CD4-positive, CD25-positive, alpha-beta regulatory T cell (primary cell): ENCODE data around the gene MYO1E. TPM values are rescaled to one million over a fixed set of nuclear protein-coding genes. Genes with fewer than 3 reads are reported as not detected.
A peak's percentile ranks its signal among the peaks of the same experiment; 100 is the strongest.
"Not testable (repeated sequence)": the region's sequence is repeated elsewhere in the genome, so short reads cannot be mapped to it uniquely, and the experiment has no call there.

Experiments
- ATAC-seq, 2 donors: fragments of 150-1000 bp; cut with Tn5 transposase; one replicate each; pipeline ENCODE4 v1.10.0; 2021; ENCODE audit warnings: low read depth in 2 of 2, moderate number of reproducible peaks in 2 of 2, moderate library complexity in 1 of 2
- DNase-seq, 3 donors: peaks; one replicate each; pipeline versions ENCODE4 v3.0.0 to v3.0.0-alpha.2; 2012 to 2022; ENCODE audit warnings: mixed read lengths in 1 of 3
- H3K27ac ChIP-seq: one replicate; pipeline ENCODE4 v1.7.0; 2013; ENCODE audit warnings: mild to moderate bottlenecking, low read length; ENCODE audit not compliant: insufficient read depth, poor library complexity, severe bottlenecking
- H3K27me3 ChIP-seq: one replicate; pipeline ENCODE4 v1.7.0; 2013; ENCODE audit warnings: low read length; ENCODE audit not compliant: control insufficient read depth, insufficient read depth
- H3K36me3 ChIP-seq: one replicate; pipeline ENCODE4 v1.7.0; 2013; ENCODE audit warnings: mild to moderate bottlenecking, low read length, moderate library complexity; ENCODE audit not compliant: control insufficient read depth, insufficient read depth
- H3K4me1 ChIP-seq: 2 replicates; pipeline ENCODE4 v1.7.0; 2013; ENCODE audit warnings: mild to moderate bottlenecking, low read length; ENCODE audit not compliant: insufficient read depth, control insufficient read depth, poor library complexity, severe bottlenecking
- H3K4me3 ChIP-seq: one replicate; pipeline ENCODE4 v1.7.0; 2013; ENCODE audit warnings: low read depth, mild to moderate bottlenecking, low read length, moderate library complexity
- H3K9me3 ChIP-seq, 2 experiments: 1 replicate in 1 of 2; 2 replicates in 1 of 2; pipeline ENCODE4 v1.7.0; 2013; ENCODE audit warnings: low read length in 2 of 2, mild to moderate bottlenecking in 1 of 2, moderate library complexity in 1 of 2; ENCODE audit not compliant: control insufficient read depth in 2 of 2
- H3K27ac Mint-ChIP-seq, 3 donors: one replicate each; pipeline ENCODE4 v1.8.0; 2020 to 2022; ENCODE audit warnings: mild to moderate bottlenecking in 3 of 3, mixed read lengths in 3 of 3, moderate library complexity in 2 of 3
- H3K27me3 Mint-ChIP-seq: one replicate; pipeline ENCODE4 v1.8.0; 2022; ENCODE audit warnings: mild to moderate bottlenecking, mixed read lengths
- H3K36me3 Mint-ChIP-seq: one replicate; pipeline ENCODE4 v1.8.0; 2020; ENCODE audit warnings: mixed read lengths
- H3K4me1 Mint-ChIP-seq, 4 donors: one replicate each; pipeline ENCODE4 v1.8.0; 2020 to 2022; ENCODE audit warnings: mixed read lengths in 4 of 4, mild to moderate bottlenecking in 1 of 4
- H3K4me3 Mint-ChIP-seq, 4 donors: one replicate each; pipeline ENCODE4 v1.8.0; 2020 to 2022; ENCODE audit warnings: mild to moderate bottlenecking in 4 of 4, mixed read lengths in 4 of 4, moderate library complexity in 3 of 4
- H3K9me3 Mint-ChIP-seq, 7 donors: one replicate each; pipeline ENCODE4 v1.8.0; 2020 to 2022; ENCODE audit warnings: mixed read lengths in 7 of 7, mild to moderate bottlenecking in 3 of 7, moderate library complexity in 2 of 7
- polyA plus RNA-seq, 4 donors: library from polyadenylated mRNA; unstranded; fragments of 300-500 nt; fragmentation: Illumina TruSeq; gene quantifications; one replicate each; pipeline ENCODE4 v1.2.3, GENCODE V29; 2021
- total RNA-seq: library from RNA; stranded (reverse); gene quantifications from one replicate; pipeline ENCODE4 v1.2.3, GENCODE V29; 2022

Gene MYO1E
- total and polyA plus RNA-seq, 5 donors from 2014 or later = 0.14 to 1.6 (median 0.75) TPM

DNA sequence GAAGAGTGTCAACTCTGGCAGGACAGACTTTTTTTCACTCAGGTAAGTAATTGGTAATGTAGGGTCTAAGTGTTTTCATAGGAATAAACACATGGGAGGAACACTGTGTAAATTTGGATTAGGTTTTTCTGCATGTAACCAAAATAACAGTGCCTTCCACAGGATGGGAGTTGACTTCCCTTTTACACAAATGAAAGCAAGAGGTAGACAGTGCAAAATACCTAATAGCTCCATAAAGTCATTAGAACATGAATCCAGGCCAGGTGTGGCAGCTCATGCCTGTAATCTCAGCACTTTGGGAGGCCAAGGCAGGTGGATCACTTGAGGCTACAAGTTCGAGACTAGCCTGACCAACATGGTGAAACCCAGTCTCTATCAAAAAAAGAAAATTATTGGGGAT, 25.5 kb upstream of the MYO1E start:
- H3K36me3 Mint-ChIP-seq = no peaks in the 10 kb centered on the region

DNA sequence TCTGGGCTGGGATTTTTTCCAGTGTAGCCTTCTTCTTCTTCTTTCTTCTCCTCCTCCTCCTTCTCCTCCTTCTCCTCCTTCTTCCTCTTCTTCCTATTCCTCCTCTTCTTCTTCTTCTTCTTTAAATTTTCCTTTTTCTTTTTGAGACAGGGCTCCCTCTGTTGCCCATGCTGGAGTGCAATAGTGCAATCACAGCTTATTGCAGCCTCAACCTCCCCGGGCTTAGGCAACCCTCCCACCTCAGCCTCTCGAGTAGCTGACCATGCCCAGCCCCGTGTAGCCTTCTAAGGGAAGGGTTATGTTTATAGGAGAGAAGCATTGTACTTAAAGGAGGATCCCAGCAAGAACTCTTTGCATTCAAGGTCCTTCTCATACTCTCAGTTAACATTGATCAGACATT, 24.0 kb upstream of the MYO1E start:
- Mint-ChIP-seq H3K4me1 (no peaks in the 10 kb centered on the region), H3K27ac (no peak overlapping the region)
- no peaks in the 10 kb centered on the region for H3K4me1 ChIP-seq

More for the DNA sequence above, 25.5 kb upstream of the MYO1E start:
- Histone ChIP-seq H3K9me3 (no peaks in the 10 kb centered on the region), H3K27ac (no peak overlapping the region), H3K36me3 (no peaks in the 10 kb centered on the region), H3K4me1 (no peaks in the 10 kb centered on the region), H3K4me3 (no peak overlapping the region), H3K27me3 (peaks cover 4% of the 10 kb centered on the region)
- DNase-seq (no peak), ATAC-seq (no peak)
- peaks cover 0 to 3% (median 0%) of the 10 kb centered on the region in 7 donors for H3K9me3 Mint-ChIP-seq
- peaks cover 28% of the 10 kb centered on the region for H3K27me3 Mint-ChIP-seq
- H3K27ac Mint-ChIP-seq = no peak overlapping the region
- no peak overlapping the region for H3K4me3 Mint-ChIP-seq
- no peaks in the 10 kb centered on the region for H3K4me1 Mint-ChIP-seq

DNA sequence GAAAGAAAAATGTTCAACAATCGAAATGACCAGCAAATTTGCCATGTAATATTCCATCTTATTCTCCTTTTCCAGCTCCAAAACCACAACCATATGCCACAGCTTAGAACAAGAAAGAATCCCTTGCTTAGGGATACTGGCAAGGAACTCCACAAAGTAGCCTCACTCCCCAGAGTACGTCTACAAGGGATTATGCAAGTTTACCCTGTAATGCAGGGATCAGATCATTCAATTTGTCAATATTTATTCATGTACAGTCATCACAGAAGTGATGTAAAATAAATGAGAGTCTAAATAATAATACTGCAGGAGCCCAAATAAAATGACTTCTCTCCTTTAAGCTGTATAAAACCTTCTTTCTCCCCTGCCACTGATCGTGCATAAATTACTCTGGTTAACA, 23.5 kb upstream of the MYO1E start:
- Mint-ChIP-seq H3K9me3 (peaks cover 0 to 3% (median 0%) of the 10 kb centered on the region in 7 donors), H3K4me3 (no peak overlapping the region), H3K27me3 (peaks cover 19% of the 10 kb centered on the region), H3K36me3 (no peaks in the 10 kb centered on the region), H3K4me1 (no peaks in the 10 kb centered on the region), H3K27ac (no peak overlapping the region)
- ATAC-seq (no peak), DNase-seq (no peak)
- Histone ChIP-seq H3K4me1 (no peaks in the 10 kb centered on the region), H3K27ac (no peak overlapping the region), H3K4me3 (no peak overlapping the region), H3K27me3 (peaks cover 4% of the 10 kb centered on the region), H3K9me3 (no peaks in the 10 kb centered on the region), H3K36me3 (no peaks in the 10 kb centered on the region)

More for the DNA sequence above, 24.0 kb upstream of the MYO1E start:
- no peak overlapping the region for H3K4me3 Mint-ChIP-seq
- DNase-seq (no peak), ATAC-seq (no peak)
- H3K36me3 Mint-ChIP-seq = no peaks in the 10 kb centered on the region
- Histone ChIP-seq H3K27me3 (peaks cover 4% of the 10 kb centered on the region), H3K36me3 (no peaks in the 10 kb centered on the region), H3K4me3 (no peak overlapping the region), H3K9me3 (no peaks in the 10 kb centered on the region), H3K27ac (no peak overlapping the region)
- peaks cover 24% of the 10 kb centered on the region for H3K27me3 Mint-ChIP-seq
- H3K9me3 Mint-ChIP-seq = peaks cover 0 to 3% (median 0%) of the 10 kb centered on the region in 7 donors

DNA sequence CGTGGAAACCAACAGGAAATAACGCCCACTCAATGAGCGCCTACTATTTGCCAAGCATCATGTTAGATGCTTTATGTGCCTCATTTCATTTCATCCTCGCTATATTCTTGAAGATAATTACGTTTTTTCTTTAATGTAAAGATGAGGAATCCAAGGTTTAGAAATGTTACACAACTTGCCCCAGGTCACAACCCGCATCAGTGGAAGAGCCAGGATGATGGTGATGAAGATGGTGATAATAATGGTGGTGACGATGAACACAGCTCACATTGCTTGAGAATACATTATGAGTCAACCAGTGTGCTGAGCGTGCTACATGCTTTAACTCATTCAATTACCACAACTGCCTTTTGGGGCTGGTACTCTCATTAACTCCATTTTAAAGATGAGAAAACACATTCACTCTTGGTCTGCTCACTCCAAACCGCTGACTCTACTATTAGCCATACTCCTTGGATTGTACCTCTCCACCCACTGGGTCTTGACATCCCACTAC, 21.5 kb upstream of the MYO1E start:
- Mint-ChIP-seq H3K4me1 (no peaks in the 10 kb centered on the region), H3K36me3 (no peaks in the 10 kb centered on the region), H3K9me3 (peaks cover 0 to 2% (median 0%) of the 10 kb centered on the region in 7 donors), H3K27me3 (peaks cover 14% of the 10 kb centered on the region), H3K4me3 (no peak overlapping the region), H3K27ac (no peak overlapping the region)
- no peak for DNase-seq
- no peaks in the 10 kb centered on the region for H3K36me3 ChIP-seq
- H3K27ac ChIP-seq = no peak overlapping the region
- H3K9me3 ChIP-seq = no peaks in the 10 kb centered on the region
- no peaks in the 10 kb centered on the region for H3K4me1 ChIP-seq
- ATAC-seq = no peak
- H3K4me3 ChIP-seq = no peak overlapping the region
- H3K27me3 ChIP-seq = peaks cover 4% of the 10 kb centered on the region

DNA sequence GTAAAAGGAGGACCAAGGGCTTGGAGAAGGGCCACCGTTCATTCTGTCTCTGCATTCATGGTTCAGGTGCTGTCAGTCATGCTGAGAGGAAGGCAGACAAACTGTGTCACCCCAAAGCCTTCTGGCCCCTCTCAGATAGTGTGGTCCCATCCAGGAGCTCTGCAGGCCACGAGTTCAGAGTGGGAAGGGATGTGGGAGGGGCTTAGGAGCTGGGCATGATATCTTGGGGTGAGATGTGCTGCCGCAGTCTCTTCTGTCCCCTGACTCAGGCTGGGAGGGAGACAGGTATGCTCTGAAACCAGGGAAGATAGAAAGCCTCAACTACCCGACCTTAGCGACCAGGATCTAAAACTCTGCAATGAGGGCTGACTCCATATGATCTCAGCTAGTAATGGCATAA, 19.6 kb upstream of the MYO1E start:
- Mint-ChIP-seq H3K4me1 (no peaks in the 10 kb centered on the region), H3K9me3 (peaks cover 0 to 2% (median 0%) of the 10 kb centered on the region in 7 donors), H3K27ac (no peak overlapping the region), H3K27me3 (peaks cover 13% of the 10 kb centered on the region), H3K4me3 (no peak overlapping the region), H3K36me3 (no peaks in the 10 kb centered on the region)
- ATAC-seq (no peak), DNase-seq (no peak)
- Histone ChIP-seq H3K9me3 (no peaks in the 10 kb centered on the region), H3K4me3 (no peak overlapping the region), H3K27ac (no peak overlapping the region), H3K36me3 (no peaks in the 10 kb centered on the region), H3K4me1 (no peaks in the 10 kb centered on the region), H3K27me3 (peaks cover 2% of the 10 kb centered on the region)

DNA sequence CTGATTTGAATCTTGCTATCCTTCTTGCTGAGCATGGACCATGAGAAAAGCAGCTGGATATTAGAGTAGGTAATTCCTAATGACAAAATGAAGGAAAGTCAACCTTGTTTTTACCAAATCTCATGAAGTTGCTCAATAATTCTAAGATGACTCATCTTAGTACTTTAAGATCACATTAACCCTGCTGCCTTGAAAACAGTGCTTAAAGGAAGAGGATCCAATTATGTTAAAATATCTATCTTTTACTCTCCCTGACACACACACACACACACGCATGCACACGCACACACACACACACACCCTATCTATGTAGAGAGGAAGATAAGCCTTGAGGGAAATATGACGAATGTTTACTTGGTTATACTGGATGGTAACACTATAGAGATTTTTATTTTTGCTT, 16.0 kb upstream of the MYO1E start:
- H3K4me3 ChIP-seq = no peak overlapping the region
- H3K4me1 Mint-ChIP-seq = peaks cover 0 to 5% (median under 1%) of the 10 kb centered on the region in 4 donors
- H3K4me1 ChIP-seq = no peaks in the 10 kb centered on the region
- ATAC-seq (no peak), DNase-seq (peak in 1 of 3 donors; percentile 30)
- no peaks in the 10 kb centered on the region for H3K27me3 Mint-ChIP-seq
- H3K27ac Mint-ChIP-seq = no peak overlapping the region
- H3K27ac ChIP-seq = no peak overlapping the region
- H3K9me3 ChIP-seq = no peaks in the 10 kb centered on the region
- H3K9me3 Mint-ChIP-seq = no peaks in the 10 kb centered on the region
- no peaks in the 10 kb centered on the region for H3K36me3 ChIP-seq
- H3K27me3 ChIP-seq = no peaks in the 10 kb centered on the region
- H3K36me3 Mint-ChIP-seq = no peaks in the 10 kb centered on the region
- no peak overlapping the region for H3K4me3 Mint-ChIP-seq

DNA sequence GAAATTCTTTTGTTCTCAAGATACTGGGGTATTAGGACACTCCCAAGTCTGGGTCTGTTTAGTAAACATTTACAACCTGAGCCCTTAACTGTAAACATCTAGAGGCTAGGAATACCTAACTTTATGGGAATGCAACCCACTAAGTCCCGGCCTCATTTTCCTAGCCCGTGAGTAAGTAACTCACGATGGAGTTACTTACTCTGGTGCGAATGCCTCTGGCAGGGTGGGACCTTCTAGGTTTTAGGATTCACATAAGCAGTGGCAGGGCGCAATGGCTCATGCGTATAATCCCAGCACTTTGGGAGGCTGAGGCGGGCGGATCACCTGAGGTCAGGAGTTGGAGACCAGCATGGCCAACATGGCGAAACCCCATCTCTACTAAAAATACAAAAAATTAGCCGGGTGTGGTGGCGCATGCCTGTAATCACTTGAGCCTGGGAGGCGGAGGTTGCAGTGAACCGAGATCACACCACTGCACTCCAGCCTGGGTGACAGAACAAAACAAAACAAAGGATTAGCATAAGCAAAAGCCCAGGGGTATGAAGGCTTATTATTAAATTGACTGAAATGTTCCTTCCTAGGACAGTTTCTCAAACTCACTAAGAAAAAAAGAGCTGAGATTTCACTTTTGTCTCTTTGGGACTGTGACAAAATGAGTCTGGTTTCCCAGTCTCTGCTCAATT, 14.7 kb upstream of the MYO1E start:
- not testable (repeated sequence) for H3K4me3 ChIP-seq, H3K4me1 ChIP-seq, H3K27ac ChIP-seq, H3K4me3 Mint-ChIP-seq, H3K36me3 ChIP-seq, H3K9me3 Mint-ChIP-seq, H3K27ac Mint-ChIP-seq, H3K27me3 ChIP-seq, H3K27me3 Mint-ChIP-seq, H3K36me3 Mint-ChIP-seq, H3K4me1 Mint-ChIP-seq, DNase-seq, ATAC-seq, H3K9me3 ChIP-seq

DNA sequence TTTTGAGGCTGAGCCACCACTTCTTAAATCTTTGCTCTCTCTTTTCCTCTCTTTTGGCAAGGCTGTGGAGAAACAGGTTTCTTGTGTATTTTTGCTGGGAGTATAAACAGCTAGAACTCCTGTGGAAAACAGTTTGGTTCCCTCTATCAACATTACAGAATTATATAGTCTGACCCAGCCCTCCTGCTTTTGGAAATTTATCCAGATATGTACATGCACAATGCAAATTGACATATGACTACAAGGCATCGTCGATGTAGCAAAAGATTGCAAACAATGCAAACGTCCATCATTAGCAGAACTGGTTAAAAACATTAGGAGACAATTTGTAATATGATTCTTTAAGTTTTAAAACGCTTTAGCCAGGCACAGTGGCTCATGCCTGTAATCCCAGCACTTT, 12.5 kb upstream of the MYO1E start:
- no peaks in the 10 kb centered on the region for H3K9me3 ChIP-seq
- no peak for DNase-seq
- peak overlapping the region in 1 of 3 donors; percentile 5 for H3K27ac Mint-ChIP-seq
- H3K4me1 ChIP-seq = no peaks in the 10 kb centered on the region
- H3K4me3 ChIP-seq = no peak overlapping the region
- ATAC-seq = no peak
- no peak overlapping the region for H3K4me3 Mint-ChIP-seq
- no peaks in the 10 kb centered on the region for H3K36me3 ChIP-seq
- no peaks in the 10 kb centered on the region for H3K27me3 ChIP-seq
- no peaks in the 10 kb centered on the region for H3K36me3 Mint-ChIP-seq
- no peaks in the 10 kb centered on the region for H3K9me3 Mint-ChIP-seq
- H3K4me1 Mint-ChIP-seq = peaks cover 0 to 5% (median under 1%) of the 10 kb centered on the region in 4 donors
- no peak overlapping the region for H3K27ac ChIP-seq
- peaks cover 7% of the 10 kb centered on the region for H3K27me3 Mint-ChIP-seq
